H1 (cell line): ENCODE measurements around the gene CUEDC2. TPM values are rescaled to one million over a fixed set of nuclear protein-coding genes. Genes with fewer than 3 reads are reported as not detected.

Experiments used
- CTCF ChIA-PET: fragments of 300-600 bp; sonication (Branson Sonifier 250); formaldehyde crosslinking; loops from one replicate; lab custom pipeline; 2021; ENCODE audit not compliant: partially characterized antibody; lab: Charles Lee
- POLR2A ChIA-PET: fragments of 300-600 bp; sonication (Branson Sonifier 250); formaldehyde crosslinking; loops from one replicate; lab custom pipeline; 2021; ENCODE audit warnings: inconsistent platforms; ENCODE audit not compliant: partially characterized antibody; lab: Charles Lee
- DNase-seq, 2 experiments: peaks; one replicate each; pipeline versions ENCODE4 v3.0.0 to v3.0.0-alpha.2; 2010 to 2022; ENCODE audit warnings: low spot score in 2 of 2, low read depth in 1 of 2, mixed read lengths in 1 of 2
- FAIRE-seq: peaks from 2 replicates; lab custom pipeline; 2011; peaks lifted over from hg19 to GRCh38; lab: Jason Lieb, UNC
- H2AFZ ChIP-seq: 2 replicates; pipeline ENCODE4 v1.8.1; 2012; ENCODE audit warnings: low read length, inconsistent platforms
- H2AK5ac ChIP-seq: 2 replicates; pipeline ENCODE4 v1.6.1; 2013; ENCODE audit warnings: low read depth, low read length
- H2BK120ac ChIP-seq: replicated peaks from 2 replicates; pipeline ENCODE3; 2013; ENCODE audit warnings: low read depth, low read length, inconsistent platforms
- H2BK12ac ChIP-seq: 2 replicates; pipeline ENCODE4 v1.6.1; 2013; ENCODE audit warnings: low read depth, low read length
- H2BK15ac ChIP-seq: 2 replicates; pipeline ENCODE4 v1.6.1; 2013; ENCODE audit warnings: low read length
- H2BK20ac ChIP-seq: 2 replicates; pipeline ENCODE4 v1.6.1; 2013; ENCODE audit warnings: low read length
- H2BK5ac ChIP-seq: 2 replicates; pipeline ENCODE4 v1.6.1; 2013; ENCODE audit warnings: low read depth, low read length
- H3K14ac ChIP-seq: 2 replicates; pipeline ENCODE4 v1.6.1; 2013; ENCODE audit warnings: inconsistent platforms; ENCODE audit not compliant: insufficient read length
- H3K18ac ChIP-seq: 2 replicates; pipeline ENCODE4 v1.6.1; 2013; ENCODE audit warnings: low read length; ENCODE audit errors: extremely low read depth
- H3K23ac ChIP-seq: 2 replicates; pipeline ENCODE4 v1.6.1; 2013; ENCODE audit warnings: inconsistent platforms; ENCODE audit not compliant: insufficient read length
- H3K23me2 ChIP-seq: 2 replicates; pipeline ENCODE4 v1.6.1; 2013; ENCODE audit warnings: low read depth, low read length
- H3K27ac ChIP-seq: 2 replicates; pipeline ENCODE4 v1.6.1; 2011; ENCODE audit warnings: low read depth, low read length, inconsistent platforms
- H3K27me3 ChIP-seq, 4 experiments: replicated peaks in 1 of 4; 1 replicate in 1 of 4; 2 replicates in 3 of 4; pipeline versions ENCODE4 v1.6.1 to v1.8.1; 2011 to 2013; ENCODE audit warnings: low read length in 3 of 4, mild to moderate bottlenecking in 3 of 4, inconsistent platforms in 2 of 4, mixed read lengths in 2 of 4, moderate library complexity in 1 of 4; ENCODE audit not compliant: control insufficient read depth in 3 of 4, insufficient read depth in 3 of 4; ENCODE audit errors: extremely low read depth in 1 of 4
- H3K36me3 ChIP-seq, 4 experiments: 2 replicates each; pipeline versions ENCODE4 v1.6.1 to v1.8.1; 2011 to 2013; ENCODE audit warnings: mild to moderate bottlenecking in 4 of 4, low read length in 3 of 4, moderate library complexity in 2 of 4, control low read depth in 1 of 4, inconsistent platforms in 1 of 4; ENCODE audit not compliant: insufficient read depth in 4 of 4, control insufficient read depth in 2 of 4
- H3K4ac ChIP-seq: replicated peaks from 2 replicates; pipeline ENCODE3; 2013; ENCODE audit warnings: low read length, low read depth, mixed read lengths, inconsistent platforms; ENCODE audit not compliant: insufficient read length
- H3K4me1 ChIP-seq, 4 experiments: replicated peaks in 1 of 4; 1 replicate in 1 of 4; 2 replicates in 3 of 4; pipeline versions ENCODE4 v1.6.1 to v1.8.1; 2011 to 2013; ENCODE audit warnings: low read length in 3 of 4, inconsistent platforms in 2 of 4, mixed read lengths in 1 of 4; ENCODE audit not compliant: insufficient read depth in 4 of 4, control insufficient read depth in 3 of 4
- H3K4me2 ChIP-seq, 2 experiments: 2 replicates each; pipeline versions ENCODE4 v1.6.1 to v1.8.1; 2011 to 2013; ENCODE audit warnings: low read depth in 2 of 2, low read length in 2 of 2, control low read depth in 1 of 2, inconsistent platforms in 1 of 2, mild to moderate bottlenecking in 1 of 2; ENCODE audit not compliant: insufficient read depth in 1 of 2
- H3K4me3 ChIP-seq, 4 experiments: fragments of 200-600, 300-600 bp in 1 of 4; sonication (generic), shearing (Covaris generic), sonication (Bioruptor Twin) in 1 of 4; 2 replicates each; pipeline versions ENCODE4 v1.5.1 to v1.8.1; 2011 to 2016; ENCODE audit warnings: low read length in 4 of 4, low read depth in 3 of 4, control low read depth in 2 of 4, inconsistent platforms in 2 of 4, mild to moderate bottlenecking in 2 of 4, mixed read lengths in 1 of 4, moderate library complexity in 1 of 4; ENCODE audit not compliant: insufficient read depth in 2 of 4; ENCODE audit errors: extremely low read depth in 1 of 4
- H3K56ac ChIP-seq: replicated peaks from 2 replicates; pipeline ENCODE3; 2013; ENCODE audit warnings: low read depth, mild to moderate bottlenecking, mixed read lengths, low read length, inconsistent platforms; ENCODE audit not compliant: insufficient read length
- H3K79me1 ChIP-seq: 2 replicates; pipeline ENCODE4 v1.6.1; 2013; ENCODE audit warnings: low read depth, low read length, control low read depth
- H3K79me2 ChIP-seq, 2 experiments: 2 replicates each; pipeline versions ENCODE4 v1.6.1 to v1.8.1; 2012 to 2013; ENCODE audit warnings: low read length in 2 of 2, mild to moderate bottlenecking in 2 of 2, inconsistent platforms in 1 of 2; ENCODE audit not compliant: insufficient read depth in 2 of 2, control insufficient read depth in 1 of 2
- H3K9ac ChIP-seq, 4 experiments: replicated peaks in 1 of 4; 1 replicate in 1 of 4; 2 replicates in 3 of 4; pipeline versions ENCODE4 v1.6.1 to v1.8.1; 2011 to 2013; ENCODE audit warnings: low read depth in 3 of 4, low read length in 3 of 4, control low read depth in 2 of 4, mild to moderate bottlenecking in 2 of 4, moderate library complexity in 2 of 4, inconsistent platforms in 1 of 4; ENCODE audit errors: extremely low read depth in 1 of 4
- H3K9me3 ChIP-seq, 2 experiments: 2 replicates each; pipeline versions ENCODE4 v1.6.1 to v1.8.1; 2012 to 2013; ENCODE audit warnings: mild to moderate bottlenecking in 2 of 2, moderate library complexity in 2 of 2, control low read depth in 1 of 2, inconsistent platforms in 1 of 2, low read depth in 1 of 2, low read length in 1 of 2, mixed read lengths in 1 of 2; ENCODE audit not compliant: insufficient read depth in 2 of 2
- H4K20me1 ChIP-seq, 2 experiments: replicated peaks in 1 of 2; 2 replicates each; pipeline versions ENCODE3 to v1.8.1; 2011 to 2013; ENCODE audit warnings: inconsistent platforms in 2 of 2, low read length in 2 of 2, mild to moderate bottlenecking in 1 of 2; ENCODE audit not compliant: insufficient read depth in 2 of 2, control insufficient read depth in 1 of 2
- H4K5ac ChIP-seq: 2 replicates; pipeline ENCODE4 v1.6.1; 2013; ENCODE audit warnings: low read length, low read depth, mixed read lengths, inconsistent platforms; ENCODE audit not compliant: insufficient read length
- H4K8ac ChIP-seq: 2 replicates; pipeline ENCODE4 v1.8.0; 2013; ENCODE audit warnings: mild to moderate bottlenecking, moderate library complexity, low read length, inconsistent platforms; ENCODE audit not compliant: insufficient read depth; ENCODE audit errors: extremely low read depth
- H4K91ac ChIP-seq: replicated peaks from 2 replicates; pipeline ENCODE3; 2013; ENCODE audit warnings: low read length, mixed read lengths, inconsistent platforms; ENCODE audit not compliant: insufficient read length
- BACH1 ChIP-seq: IDR thresholded peaks from 2 replicates; pipeline ENCODE4 v1.6.1; 2012; ENCODE audit warnings: low read length, improper control_type of control experiment
- E2F6 ChIP-seq: IDR thresholded peaks from 2 replicates; pipeline ENCODE4 v1.6.1; 2012; ENCODE audit warnings: inconsistent platforms
- JUN ChIP-seq: IDR thresholded peaks from 2 replicates; pipeline ENCODE4 v1.6.1; 2011; ENCODE audit warnings: low read depth, mild to moderate bottlenecking, improper control_type of control experiment, low read length
- KDM4A ChIP-seq: IDR thresholded peaks from one replicate; pipeline ENCODE4 v1.7.1; 2012; ENCODE audit warnings: low read depth, mild to moderate bottlenecking, moderate library complexity, low read length, inconsistent platforms; ENCODE audit not compliant: severe bottlenecking
- MAX ChIP-seq: IDR thresholded peaks from 2 replicates; pipeline ENCODE4 v1.6.1; 2012; ENCODE audit warnings: inconsistent platforms
- PHF8 ChIP-seq: fragments of 200-600 bp; sonication (generic); conservative IDR thresholded peaks from 2 replicates; pipeline ENCODE4 v1.7.1; 2012; ENCODE audit warnings: low read depth, mild to moderate bottlenecking, inconsistent platforms, low read length, moderate library complexity
- RAD21 ChIP-seq, 2 experiments: IDR thresholded peaks in 1 of 2; conservative IDR thresholded peaks in 1 of 2; 2 replicates each; pipeline ENCODE4 v1.6.1; 2011; ENCODE audit warnings: low read depth in 2 of 2, low read length in 2 of 2, improper control_type of control experiment in 1 of 2, inconsistent platforms in 1 of 2, mild to moderate bottlenecking in 1 of 2, moderate library complexity in 1 of 2
- RNF2 ChIP-seq: fragments of 200-900, 300-1000 bp; sonication (generic); IDR thresholded peaks from 2 replicates; pipeline ENCODE4 v1.7.1; 2016; ENCODE audit warnings: borderline replicate concordance, low read depth, mild to moderate bottlenecking, antibody characterized with exemption, low read length; ENCODE audit not compliant: poor library complexity, severe bottlenecking; ENCODE audit errors: missing control alignments
- ZNF274 ChIP-seq: IDR thresholded peaks from 2 replicates; pipeline ENCODE4 v1.7.0; 2012; ENCODE audit warnings: low read length, borderline replicate concordance; ENCODE audit errors: extremely low read depth
- WGBS, 2 experiments: shearing (Covaris generic) in 1 of 2; methylation state at CpG; one replicate each; pipeline versions ENCODE4 v1.1.6 to v1.1.7; 2013 to 2015; ENCODE audit warnings: low lambda C conversion rate in 2 of 2, mixed read lengths in 2 of 2, inconsistent platforms in 1 of 2, low coverage in 1 of 2, missing lambda C conversion rate in 1 of 2; ENCODE audit not compliant: insufficient replicate concordance in 2 of 2, insufficient coverage in 1 of 2, insufficient read length in 1 of 2; ENCODE audit errors: extremely low coverage in 1 of 2, missing lambda C conversion rate in 1 of 2; 5-methylcytosine and 5-hydroxymethylcytosine counted together
- polyA plus RNA-seq, 7 experiments: library from polyadenylated mRNA; depleted of rRNA in 3 of 7; stranded (reverse) in 5 of 7; unstranded in 2 of 7; fragments of >200 nt in 5 of 7; fragments of 200-250 nt in 2 of 7; gene quantifications; 1 replicate in 5 of 7; 2 replicates in 1 of 7; 4 replicates in 1 of 7; pipeline versions ENCODE4 v1.2.1 to v1.2.3, GENCODE V29; 2011 to 2013; ENCODE audit warnings: missing spikeins in 2 of 7, mixed read lengths in 2 of 7
- total RNA-seq: library from RNA; stranded (reverse); fragmentation: NEBNext Ultra II Directional; extraction: Animal tissue kit (Norgen Biotek cat#: 25700); gene quantifications from 2 replicates; pipeline ENCODE4 v1.2.1, GENCODE V29; 2021

The CUEDC2 gene
- total and polyA plus RNA-seq, 2 of the 8 experiments (the other 6 are each of a cell fraction or from before 2014, with no cell fraction given), result 41.7 to 55.2 TPM

GRCh38 chr10:102401735-102402511, 30.5 kb downstream of the CUEDC2 start:
- H4K5ac ChIP-seq, result no peak overlapping the region
- no peak overlapping the region for H2BK20ac ChIP-seq
- H3K79me1 ChIP-seq, result no peaks in the 10 kb centered on the region
- no peak overlapping the region for H3K4me3 ChIP-seq
- ChIA-PET CTCF (interaction anchor here (0.6 to 16.4 kb wide), 12 partner anchors 6 to 237 kb away, joined by 3 to 357 read pairs (median 18); partner anchors contain the start of genes C10orf95, CUEDC2, ELOVL3 and FBXL15), POLR2A (interaction anchor here (0.8 to 6.1 kb wide), 3 partner anchors 14 to 49 kb away, joined by 4 to 38 read pairs (median 5); partner anchors contain the start of genes C10orf95 and FBXL15)
- no peak overlapping the region for H2BK15ac ChIP-seq
- H3K36me3 ChIP-seq, result peaks cover 2 to 13% (median 8%) of the 10 kb centered on the region in 4 experiments; a peak in 6 of 8 replicates
- no peak overlapping the region; the same call in 1 of the 2 replicates for H4K8ac ChIP-seq
- no peak overlapping the region for H3K18ac ChIP-seq
- H4K91ac ChIP-seq, result no peak overlapping the region
- no peaks in the 10 kb centered on the region for H3K79me2 ChIP-seq
- no peak overlapping the region for H2BK120ac ChIP-seq
- no peak overlapping the region for H3K56ac ChIP-seq
- no peak overlapping the region for H3K9ac ChIP-seq
- H2AK5ac ChIP-seq, result no peak overlapping the region
- H3K9me3 ChIP-seq, result no peaks in the 10 kb centered on the region
- no peak overlapping the region for H2AFZ ChIP-seq
- no peak overlapping the region for H2BK12ac ChIP-seq
- no peak overlapping the region for H3K27ac ChIP-seq
- peaks cover 0 to 8% (median 1%) of the 10 kb centered on the region in 4 experiments; a peak in 3 of 7 replicates for H3K27me3 ChIP-seq
- no peak overlapping the region for H3K4ac ChIP-seq
- peaks cover 0 to 10% (median 4%) of the 10 kb centered on the region in 4 experiments; a peak in 4 of 7 replicates for H3K4me1 ChIP-seq
- WGBS, 2 experiments, result 89% methylated on average over 18 of the region's 18 CpGs; no CpG with 5 or more reads in 1 of the 2 experiments
- FAIRE-seq (no peak), DNase-seq (no peak)
- H3K14ac ChIP-seq, result no peak overlapping the region
- H3K4me2 ChIP-seq, result no peak overlapping the region
- no peaks in the 10 kb centered on the region for H3K23me2 ChIP-seq
- H3K23ac ChIP-seq, result no peak overlapping the region
- H2BK5ac ChIP-seq, result no peak overlapping the region
- peaks cover 3 to 7% of the 10 kb centered on the region in 2 experiments for H4K20me1 ChIP-seq
- no peak for TF ChIP-seq KDM4A
- TF ChIP-seq RAD21 (IDR thresholded peaks at IDR 0.05 in 1 of 2, conservative IDR thresholded peaks at IDR 0.05 in 1 of 2; ENCODE audit: low read depth in 2 of 2, low read length in 2 of 2), result no peak
- no peak for TF ChIP-seq E2F6
- TF ChIP-seq JUN, result no peak
- no peak for TF ChIP-seq MAX
- no peak for TF ChIP-seq BACH1
- no peak for TF ChIP-seq PHF8
- TF ChIP-seq RNF2, result no peak
- no peak for TF ChIP-seq ZNF274
